Skeletal muscle satellite cell (primary cell): ENCODE data around the gene LEFTY1.

ENCODE experiments used
- H3K27me3 ChIP-seq: 2 replicates; pipeline ENCODE4 v1.7.0; 2013; ENCODE audit warnings: low read length; ENCODE audit not compliant: control insufficient read depth, insufficient read depth
- H3K36me3 ChIP-seq: 2 replicates; pipeline ENCODE4 v1.7.0; 2013; ENCODE audit warnings: mild to moderate bottlenecking, control low read depth, low read length; ENCODE audit not compliant: insufficient read depth
- H3K4me1 ChIP-seq: 2 replicates; pipeline ENCODE4 v1.7.0; 2013; ENCODE audit warnings: low read length; ENCODE audit not compliant: control insufficient read depth, insufficient read depth
- H3K4me2 ChIP-seq: 2 replicates; pipeline ENCODE4 v1.7.0; 2013; ENCODE audit warnings: mild to moderate bottlenecking, low read length
- H3K4me3 ChIP-seq: 2 replicates; pipeline ENCODE4 v1.7.0; 2013; ENCODE audit warnings: low read length
- H3K9ac ChIP-seq: 2 replicates; pipeline ENCODE4 v1.7.0; 2013; ENCODE audit warnings: mild to moderate bottlenecking, low read depth, low read length, moderate library complexity
- H3K9me3 ChIP-seq: replicated peaks from 2 replicates; pipeline ENCODE4 v1.7.0; 2013; ENCODE audit warnings: mild to moderate bottlenecking, control low read depth, low read length

Gene LEFTY1

GRCh38 chr1:225911191-225912130, 22.5 kb upstream of the LEFTY1 start:
- Histone ChIP-seq H3K4me3 (no peak overlapping the region), H3K4me2 (peak overlapping the region; percentile 58), H3K27me3 (no peaks in the 10 kb centered on the region), H3K9me3 (no peaks in the 10 kb centered on the region), H3K9ac (peak overlapping the region; percentile 45), H3K4me1 (no peaks in the 10 kb centered on the region), H3K36me3 (peaks cover 2% of the 10 kb centered on the region)

DNA sequence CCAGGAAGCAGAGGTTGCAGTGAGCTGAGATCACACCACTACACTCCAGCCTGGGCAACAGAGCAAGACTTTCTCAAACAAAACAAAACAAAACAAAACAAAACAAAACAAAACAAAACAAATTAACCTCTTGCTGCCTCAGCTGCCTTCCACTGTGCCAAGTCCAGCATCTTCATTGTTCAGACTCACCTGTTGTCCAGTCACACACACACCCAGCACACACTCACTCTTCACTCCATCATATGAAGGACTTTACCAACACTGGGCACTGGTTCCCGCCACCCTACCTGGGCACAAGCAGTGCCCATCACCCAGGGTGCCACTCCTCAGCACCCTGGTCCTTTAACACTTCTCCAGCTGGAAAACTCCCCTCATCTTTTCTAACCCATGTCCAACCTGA, 20.5 kb upstream of the LEFTY1 start:
- H3K4me1 ChIP-seq: no peaks in the 10 kb centered on the region
- no peak overlapping the region for H3K9ac ChIP-seq
- no peak overlapping the region for H3K4me3 ChIP-seq
- H3K27me3 ChIP-seq: no peaks in the 10 kb centered on the region
- H3K36me3 ChIP-seq: no peaks in the 10 kb centered on the region
- no peaks in the 10 kb centered on the region for H3K9me3 ChIP-seq
- H3K4me2 ChIP-seq: no peak overlapping the region

GRCh38 chr1:225908773-225909172, 19.8 kb upstream of the LEFTY1 start:
- no peaks in the 10 kb centered on the region for H3K9me3 ChIP-seq
- H3K4me3 ChIP-seq: no peak overlapping the region
- no peaks in the 10 kb centered on the region for H3K36me3 ChIP-seq
- no peaks in the 10 kb centered on the region for H3K27me3 ChIP-seq
- H3K9ac ChIP-seq: no peak overlapping the region
- H3K4me2 ChIP-seq: no peak overlapping the region
- no peaks in the 10 kb centered on the region for H3K4me1 ChIP-seq

- H3K4me2 ChIP-seq: no peak overlapping the region
- no peaks in the 10 kb centered on the region for H3K27me3 ChIP-seq
- no peak overlapping the region for H3K9ac ChIP-seq
- no peaks in the 10 kb centered on the region for H3K4me1 ChIP-seq
- no peaks in the 10 kb centered on the region for H3K9me3 ChIP-seq
- H3K36me3 ChIP-seq: no peaks in the 10 kb centered on the region
- H3K4me3 ChIP-seq: no peak overlapping the region
These were observed 19.2 kb upstream of the LEFTY1 start for GRCh38 chr1:225908013-225908640.

- Histone ChIP-seq H3K36me3 (no peaks in the 10 kb centered on the region), H3K4me3 (no peak overlapping the region), H3K9ac (no peak overlapping the region), H3K27me3 (no peaks in the 10 kb centered on the region), H3K9me3 (no peaks in the 10 kb centered on the region), H3K4me2 (no peak overlapping the region), H3K4me1 (no peaks in the 10 kb centered on the region)
These were observed 18.4 kb upstream of the LEFTY1 start for GRCh38 chr1:225907341-225907740.

GRCh38 chr1:225906467-225906866, 17.5 kb upstream of the LEFTY1 start:
- Histone ChIP-seq H3K27me3 (no peaks in the 10 kb centered on the region), H3K4me3 (no peak overlapping the region), H3K4me1 (no peaks in the 10 kb centered on the region), H3K36me3 (no peaks in the 10 kb centered on the region), H3K9ac (no peak overlapping the region), H3K4me2 (no peak overlapping the region), H3K9me3 (no peaks in the 10 kb centered on the region)

- no peak overlapping the region for H3K4me3 ChIP-seq
- H3K27me3 ChIP-seq: no peaks in the 10 kb centered on the region
- H3K4me1 ChIP-seq: no peaks in the 10 kb centered on the region
- H3K4me2 ChIP-seq: no peak overlapping the region
- no peaks in the 10 kb centered on the region for H3K36me3 ChIP-seq
- H3K9ac ChIP-seq: no peak overlapping the region
- no peaks in the 10 kb centered on the region for H3K9me3 ChIP-seq
These were observed 14.7 kb upstream of the LEFTY1 start for GRCh38 chr1:225903623-225904022.

GRCh38 chr1:225899044-225899925, 10.3 kb upstream of the LEFTY1 start:
- Histone ChIP-seq H3K27me3 (no peaks in the 10 kb centered on the region), H3K36me3 (no peaks in the 10 kb centered on the region), H3K4me3 (no peak overlapping the region), H3K9me3 (no peaks in the 10 kb centered on the region), H3K4me1 (no peaks in the 10 kb centered on the region), H3K9ac (no peak overlapping the region), H3K4me2 (no peak overlapping the region)

DNA sequence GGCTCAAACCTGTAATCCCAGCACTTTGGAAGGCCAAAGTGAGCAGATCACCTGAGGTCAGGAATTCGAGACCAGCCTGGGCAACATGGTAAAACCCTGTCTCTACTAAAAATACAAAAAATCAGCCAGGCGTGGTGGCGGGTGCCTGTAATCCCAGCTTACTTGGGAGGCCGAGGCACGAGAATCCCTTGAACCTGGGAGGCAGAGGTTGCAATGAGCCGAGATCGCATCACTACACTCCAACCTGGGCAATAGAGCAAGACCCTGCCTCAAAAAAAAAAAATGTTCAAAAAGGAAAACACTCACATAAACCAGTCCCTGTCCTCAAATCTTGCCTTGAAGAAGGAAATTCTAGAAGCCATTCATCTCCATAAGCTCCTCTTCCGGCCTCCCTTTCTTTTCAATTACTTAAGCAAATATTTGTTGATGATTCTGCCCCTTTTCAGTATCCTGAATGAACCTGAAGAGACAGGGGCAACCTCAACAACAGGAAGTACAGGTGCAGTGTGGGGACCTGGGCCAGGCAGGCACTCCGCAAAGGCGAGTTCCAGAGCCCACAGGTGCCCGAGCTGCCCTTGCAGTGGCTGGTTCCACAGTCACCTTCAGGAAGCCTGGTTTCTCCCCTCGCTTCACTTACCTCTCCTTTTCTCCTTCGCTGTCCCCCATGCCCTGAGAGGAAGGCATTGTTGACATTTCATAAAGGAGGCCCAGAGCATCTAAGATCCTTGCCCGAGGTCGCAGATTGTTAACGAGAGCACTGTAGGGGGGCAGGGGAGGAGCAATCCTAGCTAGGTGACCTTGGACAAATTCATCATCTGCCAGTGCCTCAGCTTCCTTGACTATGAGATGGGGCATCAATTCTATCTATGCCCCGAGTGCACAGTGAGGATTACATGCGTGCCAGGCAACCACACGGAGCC, 8.9 kb upstream of the LEFTY1 start:
- Histone ChIP-seq H3K36me3 (no peaks in the 10 kb centered on the region), H3K9me3 (no peaks in the 10 kb centered on the region), H3K4me1 (no peaks in the 10 kb centered on the region), H3K4me2 (no peak overlapping the region), H3K27me3 (no peaks in the 10 kb centered on the region), H3K9ac (no peak overlapping the region), H3K4me3 (no peak overlapping the region)

DNA sequence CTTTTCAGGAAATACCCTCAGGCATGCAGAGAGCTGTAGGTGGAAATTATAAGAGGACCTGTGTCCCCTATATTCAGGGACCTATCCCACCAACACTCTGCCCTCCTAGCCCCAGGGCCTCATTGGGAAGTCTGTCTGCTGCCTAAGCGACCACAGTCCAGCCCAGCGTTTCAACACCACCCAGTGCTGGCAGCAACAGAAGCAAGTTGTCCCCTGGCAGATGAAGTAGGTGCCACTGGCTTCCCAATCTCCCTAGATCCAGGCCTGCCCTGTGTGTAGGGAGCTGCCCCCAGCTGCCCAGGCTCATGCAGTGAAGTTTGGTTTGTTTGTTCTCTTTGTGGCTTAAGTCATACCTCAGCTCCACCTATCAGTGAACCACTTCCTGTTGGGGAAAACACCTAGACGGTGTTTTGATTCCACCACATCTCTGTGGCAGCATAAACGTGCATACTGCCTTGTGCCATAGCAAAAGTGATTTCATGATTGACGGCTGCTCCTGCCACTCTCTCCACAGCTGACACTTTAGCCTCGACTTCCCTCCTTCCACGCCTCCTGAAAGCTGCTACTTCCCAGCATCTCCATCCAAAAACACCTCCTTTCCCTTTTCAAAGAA, 8.1 kb upstream of the LEFTY1 start:
- H3K27me3 ChIP-seq: no peaks in the 10 kb centered on the region
- no peaks in the 10 kb centered on the region for H3K9me3 ChIP-seq
- H3K4me2 ChIP-seq: no peak overlapping the region
- no peak overlapping the region for H3K9ac ChIP-seq
- no peak overlapping the region for H3K4me3 ChIP-seq
- H3K4me1 ChIP-seq: no peaks in the 10 kb centered on the region
- H3K36me3 ChIP-seq: no peaks in the 10 kb centered on the region
